ENCODE measurements around the gene JARID2.

DNA sequence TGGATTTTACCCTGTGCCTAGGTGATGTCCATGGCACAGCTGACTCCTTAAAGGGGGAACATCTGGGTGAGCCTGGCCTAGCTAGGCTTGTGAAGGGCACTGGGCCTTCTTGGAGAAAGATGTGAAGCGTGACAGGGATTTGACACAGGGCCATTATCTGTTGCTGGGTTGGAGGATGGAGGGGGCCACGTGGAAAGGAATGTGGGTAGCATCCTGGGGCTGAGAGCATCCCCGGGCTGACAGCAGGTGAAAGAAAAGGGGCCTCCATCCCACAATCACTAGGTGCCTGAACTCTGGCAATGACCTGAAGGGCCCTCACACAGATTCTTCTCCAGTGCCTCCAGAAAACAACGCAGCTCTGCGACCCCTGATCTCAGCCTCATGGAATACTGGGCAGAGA, 292.2 kb downstream of the JARID2 start:
- TF ChIP-seq, protein P1, sequence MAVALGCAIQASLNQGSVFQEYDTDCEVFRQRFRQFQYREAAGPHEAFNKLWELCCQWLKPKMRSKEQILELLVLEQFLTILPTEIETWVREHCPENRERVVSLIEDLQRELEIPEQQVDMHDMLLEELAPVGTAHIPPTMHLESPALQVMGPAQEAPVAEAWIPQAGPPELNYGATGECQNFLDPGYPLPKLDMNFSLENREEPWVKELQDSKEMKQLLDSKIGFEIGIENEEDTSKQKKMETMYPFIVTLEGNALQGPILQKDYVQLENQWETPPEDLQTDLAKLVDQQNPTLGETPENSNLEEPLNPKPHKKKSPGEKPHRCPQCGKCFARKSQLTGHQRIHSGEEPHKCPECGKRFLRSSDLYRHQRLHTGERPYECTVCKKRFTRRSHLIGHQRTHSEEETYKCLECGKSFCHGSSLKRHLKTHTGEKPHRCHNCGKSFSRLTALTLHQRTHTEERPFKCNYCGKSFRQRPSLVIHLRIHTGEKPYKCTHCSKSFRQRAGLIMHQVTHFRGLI (tag by site-specific recombination; IDR thresholded peaks at IDR 0.05), result no peak
- TF ChIP-seq, protein P2, sequence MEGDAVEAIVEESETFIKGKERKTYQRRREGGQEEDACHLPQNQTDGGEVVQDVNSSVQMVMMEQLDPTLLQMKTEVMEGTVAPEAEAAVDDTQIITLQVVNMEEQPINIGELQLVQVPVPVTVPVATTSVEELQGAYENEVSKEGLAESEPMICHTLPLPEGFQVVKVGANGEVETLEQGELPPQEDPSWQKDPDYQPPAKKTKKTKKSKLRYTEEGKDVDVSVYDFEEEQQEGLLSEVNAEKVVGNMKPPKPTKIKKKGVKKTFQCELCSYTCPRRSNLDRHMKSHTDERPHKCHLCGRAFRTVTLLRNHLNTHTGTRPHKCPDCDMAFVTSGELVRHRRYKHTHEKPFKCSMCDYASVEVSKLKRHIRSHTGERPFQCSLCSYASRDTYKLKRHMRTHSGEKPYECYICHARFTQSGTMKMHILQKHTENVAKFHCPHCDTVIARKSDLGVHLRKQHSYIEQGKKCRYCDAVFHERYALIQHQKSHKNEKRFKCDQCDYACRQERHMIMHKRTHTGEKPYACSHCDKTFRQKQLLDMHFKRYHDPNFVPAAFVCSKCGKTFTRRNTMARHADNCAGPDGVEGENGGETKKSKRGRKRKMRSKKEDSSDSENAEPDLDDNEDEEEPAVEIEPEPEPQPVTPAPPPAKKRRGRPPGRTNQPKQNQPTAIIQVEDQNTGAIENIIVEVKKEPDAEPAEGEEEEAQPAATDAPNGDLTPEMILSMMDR (tag by site-specific recombination; IDR thresholded peaks at IDR 0.05), result no peak
- no peak for TF ChIP-seq OVOL3 (tag by site-specific recombination; IDR thresholded peaks at IDR 0.05)
- TF ChIP-seq, protein P3, sequence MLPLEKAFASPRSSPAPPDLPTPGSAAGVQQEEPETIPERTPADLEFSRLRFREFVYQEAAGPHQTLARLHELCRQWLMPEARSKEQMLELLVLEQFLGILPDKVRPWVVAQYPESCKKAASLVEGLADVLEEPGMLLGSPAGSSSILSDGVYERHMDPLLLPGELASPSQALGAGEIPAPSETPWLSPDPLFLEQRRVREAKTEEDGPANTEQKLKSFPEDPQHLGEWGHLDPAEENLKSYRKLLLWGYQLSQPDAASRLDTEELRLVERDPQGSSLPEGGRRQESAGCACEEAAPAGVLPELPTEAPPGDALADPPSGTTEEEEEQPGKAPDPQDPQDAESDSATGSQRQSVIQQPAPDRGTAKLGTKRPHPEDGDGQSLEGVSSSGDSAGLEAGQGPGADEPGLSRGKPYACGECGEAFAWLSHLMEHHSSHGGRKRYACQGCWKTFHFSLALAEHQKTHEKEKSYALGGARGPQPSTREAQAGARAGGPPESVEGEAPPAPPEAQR (tag by site-specific recombination; IDR thresholded peaks at IDR 0.05), result no peak
- TF ChIP-seq ZNF510 (tag by site-specific recombination; IDR thresholded peaks at IDR 0.05; ENCODE audit: insufficient replicate concordance), result no peak
- TF ChIP-seq YY1 (tag by site-specific recombination; IDR thresholded peaks at IDR 0.05), result no peak
- no peak for TF ChIP-seq ZNF341 (tag by site-specific recombination; IDR thresholded peaks at IDR 0.05; ENCODE audit: low read depth)
- no peak for TF ChIP-seq SALL2 (tag by site-specific recombination; IDR thresholded peaks at IDR 0.05; ENCODE audit: borderline replicate concordance)
- TF ChIP-seq, protein P4, sequence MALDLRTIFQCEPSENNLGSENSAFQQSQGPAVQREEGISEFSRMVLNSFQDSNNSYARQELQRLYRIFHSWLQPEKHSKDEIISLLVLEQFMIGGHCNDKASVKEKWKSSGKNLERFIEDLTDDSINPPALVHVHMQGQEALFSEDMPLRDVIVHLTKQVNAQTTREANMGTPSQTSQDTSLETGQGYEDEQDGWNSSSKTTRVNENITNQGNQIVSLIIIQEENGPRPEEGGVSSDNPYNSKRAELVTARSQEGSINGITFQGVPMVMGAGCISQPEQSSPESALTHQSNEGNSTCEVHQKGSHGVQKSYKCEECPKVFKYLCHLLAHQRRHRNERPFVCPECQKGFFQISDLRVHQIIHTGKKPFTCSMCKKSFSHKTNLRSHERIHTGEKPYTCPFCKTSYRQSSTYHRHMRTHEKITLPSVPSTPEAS (tag by site-specific recombination; IDR thresholded peaks at IDR 0.05), result no peak
- no peak for TF ChIP-seq ZNF121 (tag by site-specific recombination; IDR thresholded peaks at IDR 0.05)
- no peak for TF ChIP-seq EGR2 (tag by site-specific recombination; IDR thresholded peaks at IDR 0.05; ENCODE audit: low read depth)
- no peak for TF ChIP-seq ZNF585B (tag by site-specific recombination; IDR thresholded peaks at IDR 0.05)
